DOHH2 (cell line): ENCODE measurements around the gene ITPRIP.
A peak's percentile ranks its signal among the peaks of the same experiment; 100 is the strongest.

Experiments used
- H3F3A ChIP-seq: fragments of 200-600 bp; sonication (generic), shearing (Covaris generic); 2 replicates; pipeline ENCODE4 v1.6.0; 2016; ENCODE audit warnings: antibody characterized with exemption, mild to moderate bottlenecking; ENCODE audit not compliant: control insufficient read depth, insufficient read depth
- H3K27ac ChIP-seq: fragments of 200-600 bp; sonication (generic); 2 replicates; pipeline ENCODE4 v1.5.1; 2014; ENCODE audit warnings: low read depth, mild to moderate bottlenecking, low read length, moderate library complexity
- H3K27me3 ChIP-seq: fragments of 200-600 bp; sonication (generic); 2 replicates; pipeline ENCODE4 v1.6.1; 2014; ENCODE audit warnings: mild to moderate bottlenecking, low read length, mixed read lengths; ENCODE audit not compliant: control insufficient read depth
- H3K36me3 ChIP-seq: fragments of 200-600 bp; sonication (generic); 2 replicates; pipeline ENCODE4 v1.6.1; 2014; ENCODE audit warnings: mild to moderate bottlenecking, low read length, moderate library complexity, mixed read lengths; ENCODE audit not compliant: control insufficient read depth
- H3K4me1 ChIP-seq: fragments of 200-600 bp; sonication (generic); 2 replicates; pipeline ENCODE4 v1.6.1; 2014; ENCODE audit warnings: mild to moderate bottlenecking, low read length, mixed read lengths; ENCODE audit not compliant: control insufficient read depth
- H3K4me2 ChIP-seq: fragments of 200-600 bp; sonication (generic); 2 replicates; pipeline ENCODE4 v1.6.0; 2014; ENCODE audit warnings: mild to moderate bottlenecking, low read length, moderate library complexity
- H3K4me3 ChIP-seq: fragments of 200-600 bp; sonication (generic); 2 replicates; pipeline ENCODE4 v1.5.1; 2014; ENCODE audit warnings: mild to moderate bottlenecking, low read length, mixed read lengths
- H3K79me2 ChIP-seq: fragments of 200-600 bp; sonication (generic); 2 replicates; pipeline ENCODE4 v1.6.1; 2014; ENCODE audit warnings: mild to moderate bottlenecking, low read length, mixed read lengths; ENCODE audit not compliant: control insufficient read depth
- H3K9me2 ChIP-seq: fragments of 200-600 bp; sonication (generic); replicated peaks from 2 replicates; pipeline ENCODE4 v1.6.1; 2014; ENCODE audit warnings: mild to moderate bottlenecking, low read length, mixed read lengths; ENCODE audit not compliant: control insufficient read depth
- H3K9me3 ChIP-seq: fragments of 200-600 bp; sonication (generic); 2 replicates; pipeline ENCODE4 v1.6.1; 2014; ENCODE audit warnings: antibody characterized with exemption, low read length, mixed read lengths; ENCODE audit not compliant: control insufficient read depth, insufficient read depth
- H4K20me1 ChIP-seq: fragments of 200-600 bp; sonication (generic); 2 replicates; pipeline ENCODE4 v1.6.0; 2014; ENCODE audit warnings: low read depth, mild to moderate bottlenecking, antibody characterized with exemption, low read length, moderate library complexity; ENCODE audit not compliant: control insufficient read depth, insufficient read depth
- CTCF ChIP-seq: fragments of 200-600 bp; sonication (generic); IDR thresholded peaks from one replicate; pipeline ENCODE4 v1.5.1; 2014; ENCODE audit warnings: antibody characterized with exemption, mild to moderate bottlenecking, low read depth, low read length; ENCODE audit not compliant: poor library complexity, severe bottlenecking
- EZH2phosphoT487 ChIP-seq: fragments of 200-600 bp; sonication (generic); IDR thresholded peaks from 2 replicates; pipeline ENCODE4 v1.6.1; 2017; ENCODE audit warnings: borderline replicate concordance, mild to moderate bottlenecking, antibody characterized with exemption, low read length, moderate library complexity, mixed read lengths

The ITPRIP gene

GRCh38 chr10:104326991-104327610 lies 11.2 kb downstream of the ITPRIP start:
- Histone ChIP-seq H4K20me1 (peaks cover 29% of the 10 kb centered on the region), H3K4me1 (peaks cover 67% of the 10 kb centered on the region), H3K4me3 (no peak overlapping the region), H3K27ac (no peak overlapping the region), H3F3A (peaks cover 2% of the 10 kb centered on the region; the same call in 1 of the 2 replicates), H3K79me2 (peaks cover 100% of the 10 kb centered on the region), H3K9me2 (no peaks in the 10 kb centered on the region), H3K4me2 (no peak overlapping the region), H3K27me3 (no peaks in the 10 kb centered on the region), H3K36me3 (peaks cover 3% of the 10 kb centered on the region; the same call in 1 of the 2 replicates), H3K9me3 (no peaks in the 10 kb centered on the region)
- no peak for TF ChIP-seq EZH2phosphoT487
- TF ChIP-seq CTCF = no peak

GRCh38 chr10:104325436-104326435 lies 12.5 kb downstream of the ITPRIP start:
- peaks cover 68% of the 10 kb centered on the region for H3K4me1 ChIP-seq

GRCh38 chr10:104324931-104325330 lies 13.3 kb downstream of the ITPRIP start:
- peaks cover 60% of the 10 kb centered on the region for H3K4me1 ChIP-seq
- no peak overlapping the region for H3K4me3 ChIP-seq
- peaks cover 100% of the 10 kb centered on the region for H3K79me2 ChIP-seq
- H4K20me1 ChIP-seq = peaks cover 39% of the 10 kb centered on the region
- TF ChIP-seq EZH2phosphoT487 (no peak), CTCF (no peak)
- no peaks in the 10 kb centered on the region for H3F3A ChIP-seq
- no peaks in the 10 kb centered on the region for H3K9me3 ChIP-seq
- no peaks in the 10 kb centered on the region for H3K27me3 ChIP-seq
- H3K4me2 ChIP-seq = peak overlapping the region; percentile 58
- no peaks in the 10 kb centered on the region; the same call in 1 of the 2 replicates for H3K36me3 ChIP-seq
- no peaks in the 10 kb centered on the region for H3K9me2 ChIP-seq
- no peak overlapping the region for H3K27ac ChIP-seq

More at GRCh38 chr10:104325436-104326435, 12.5 kb downstream of the ITPRIP start:
- Histone ChIP-seq H3K36me3 (no peaks in the 10 kb centered on the region; the same call in 1 of the 2 replicates), H3K4me2 (no peak overlapping the region), H3K79me2 (peaks cover 100% of the 10 kb centered on the region), H3F3A (no peaks in the 10 kb centered on the region), H3K9me2 (no peaks in the 10 kb centered on the region), H3K27ac (no peak overlapping the region), H4K20me1 (peaks cover 38% of the 10 kb centered on the region), H3K9me3 (no peaks in the 10 kb centered on the region), H3K4me3 (no peak overlapping the region), H3K27me3 (no peaks in the 10 kb centered on the region)
- TF ChIP-seq EZH2phosphoT487 = no peak
- TF ChIP-seq CTCF = no peak
